Fibroblast of lung (primary cell): ENCODE results near the gene MAGEB3.

Experiments
- CTCF ChIP-seq, 2 donors: IDR thresholded peaks in 1 of 2; conservative IDR thresholded peaks in 1 of 2; 1 replicate in 1 of 2; 2 replicates in 1 of 2; pipeline ENCODE4 v1.5.1; 2011 to 2012; ENCODE audit warnings: low read length in 2 of 2, control low read depth in 1 of 2, inconsistent platforms in 1 of 2, low read depth in 1 of 2, mild to moderate bottlenecking in 1 of 2
- EZH2 ChIP-seq: IDR thresholded peaks from 2 replicates; pipeline ENCODE4 v1.5.1; 2012; ENCODE audit warnings: low read length, control low read depth, mild to moderate bottlenecking; ENCODE audit errors: missing control alignments

- no peak for TF ChIP-seq EZH2
- TF ChIP-seq CTCF (conservative IDR thresholded peaks at IDR 0.05 in 1 of 2, IDR thresholded peaks at IDR 0.05 in 1 of 2; ENCODE audit: low read depth in 1 of 2, low read length in 2 of 2): no peak
These were observed 18.3 kb upstream of the MAGEB3 start for GRCh38 chrX:30212172-30212571.
